K562 (cell line): ENCODE results near the gene RNF212B. TPM values are rescaled to one million over a fixed set of nuclear protein-coding genes. Genes with fewer than 3 reads are reported as not detected.

ENCODE experiments used
- AFF1 ChIP-seq, 2 experiments: fragments of 450-650 bp; IDR thresholded peaks; 2 replicates each; pipeline ENCODE4 v1.6.1; 2018; ENCODE audit warnings: mild to moderate bottlenecking in 2 of 2, low read depth in 1 of 2; ENCODE audit not compliant: partially characterized antibody in 2 of 2
- ARNT ChIP-seq, 2 experiments: fragments of 450-650 bp; IDR thresholded peaks; 2 replicates each; pipeline ENCODE4 v1.6.1; 2016; ENCODE audit warnings: mild to moderate bottlenecking in 1 of 2
- BCOR ChIP-seq: fragments of 450-650 bp; IDR thresholded peaks from 2 replicates; pipeline ENCODE4 v1.6.1; 2016
- E2F6 ChIP-seq, 2 experiments: IDR thresholded peaks; 2 replicates each; pipeline ENCODE4 v1.6.1; 2011; ENCODE audit warnings: borderline replicate concordance in 1 of 2, control low read depth in 1 of 2, low read depth in 1 of 2, low read length in 1 of 2, mild to moderate bottlenecking in 1 of 2, mixed read lengths in 1 of 2, moderate library complexity in 1 of 2; ENCODE audit not compliant: insufficient read depth in 1 of 2, insufficient read length in 1 of 2, poor library complexity in 1 of 2, severe bottlenecking in 1 of 2; ENCODE audit errors: extremely low read depth in 1 of 2
- ZBTB33 ChIP-seq: sonication (generic); formaldehyde crosslinking; IDR thresholded peaks from 2 replicates; pipeline ENCODE4 v1.8.1; 2023; ENCODE audit warnings: mild to moderate bottlenecking, missing genetic modification reagents
- ZBTB40 ChIP-seq, 2 experiments: fragments of 450-650 bp in 1 of 2; sonication (generic) in 1 of 2; formaldehyde crosslinking in 1 of 2; IDR thresholded peaks; 2 replicates each; pipeline versions ENCODE4 v1.7.1 to v1.9.0; 2016 to 2022; ENCODE audit warnings: inconsistent platforms in 1 of 2, mild to moderate bottlenecking in 1 of 2, missing genetic modification reagents in 1 of 2
- ZEB2 ChIP-seq: fragments of 450-650 bp; IDR thresholded peaks from 2 replicates; pipeline ENCODE4 v1.6.1; 2016
- ZNF174 ChIP-seq: fragments of 250-450 bp; sonication (Bioruptor Pico); IDR thresholded peaks from 2 replicates; pipeline ENCODE4 v1.4.0; 2020; ENCODE audit warnings: mild to moderate bottlenecking
- polyA plus RNA-seq, 8 experiments: library from polyadenylated mRNA; depleted of rRNA in 4 of 8; stranded (reverse) in 5 of 8; unstranded in 3 of 8; fragments of >200 nt; fragmentation: Nextera tagmentation in 2 of 8; fragmentation: Illumina TruSeq in 1 of 8; extraction: Ambion mirVana in 2 of 8; extraction: Trizol in 1 of 8; gene quantifications; 2 replicates each; pipeline versions ENCODE4 v1.2.1 to v1.2.3, GENCODE V29; 2011 to 2014; ENCODE audit warnings: inconsistent platforms in 1 of 8, missing spikeins in 1 of 8
- total RNA-seq, 7 experiments: library from RNA; depleted of rRNA in 6 of 7; stranded (reverse); fragments of >200 nt in 6 of 7; fragmentation: Illumina TruSeq in 2 of 7; extraction: Trizol in 2 of 7; gene quantifications; 2 replicates each; pipeline versions ENCODE4 v1.2.1 to v1.2.3, GENCODE V29; 2011 to 2021; ENCODE audit warnings: low replicate concordance in 1 of 7

The RNF212B gene
- total and polyA plus RNA-seq, 9 of the 15 experiments (the other 6 are each of a cell fraction or from before 2014, with no cell fraction given) = 0.15 to 0.43 (median 0.27) TPM; not detected in 3

GRCh38 chr14:23321572-23322547 lies 84.1 kb downstream of the RNF212B start (continued):
- no peak for TF ChIP-seq ZBTB40 (IDR thresholded peaks at IDR 0.05)
- no peak for TF ChIP-seq ZBTB40 (CRISPR knock-in tag; IDR thresholded peaks at IDR 0.05)
- TF ChIP-seq ARNT (IDR thresholded peaks at IDR 0.05) = no peak
- TF ChIP-seq AFF1 (IDR thresholded peaks at IDR 0.05; ENCODE audit: low read depth in 1 of 2, partially characterized antibody in 2 of 2) = peak in 1 of 2 experiments; percentile 16
- no peak for TF ChIP-seq ZNF174 (CRISPR knock-in tag)
- TF ChIP-seq ZBTB33 = no peak
- no peak for TF ChIP-seq BCOR
- no peak for TF ChIP-seq ZEB2
- TF ChIP-seq E2F6 (IDR thresholded peaks at IDR 0.05; ENCODE audit: borderline replicate concordance in 1 of 2, extremely low read depth in 1 of 2, insufficient read depth in 1 of 2, insufficient read length in 1 of 2, low read depth in 1 of 2, low read length in 1 of 2, poor library complexity in 1 of 2, severe bottlenecking in 1 of 2) = no peak
